Mesenchymal stem cell (in vitro differentiated cells and primary cell): ENCODE measurements around the gene CCDC63.

Source experiments
- DNase-seq: peaks from one replicate; pipeline ENCODE4 v3.0.0-alpha.2; 2013
- H2AFZ ChIP-seq: one replicate; pipeline ENCODE4 v1.6.1; 2013; ENCODE audit warnings: low read depth, mild to moderate bottlenecking, control low read depth, inconsistent platforms, low read length, moderate library complexity
- H2AK5ac ChIP-seq: 2 replicates; pipeline ENCODE4 v1.6.1; 2013; ENCODE audit warnings: low read length, moderate library complexity, mild to moderate bottlenecking, inconsistent platforms; ENCODE audit not compliant: severe bottlenecking
- H2BK120ac ChIP-seq: one replicate; pipeline ENCODE4 v1.6.1; 2013; ENCODE audit warnings: low read depth, mild to moderate bottlenecking, inconsistent platforms, low read length, moderate library complexity
- H2BK12ac ChIP-seq, 2 experiments: one replicate each; pipeline ENCODE4 v1.6.1; 2013; ENCODE audit warnings: inconsistent platforms in 2 of 2, low read length in 2 of 2, mild to moderate bottlenecking in 2 of 2, moderate library complexity in 2 of 2, control low read depth in 1 of 2
- H2BK15ac ChIP-seq: one replicate; pipeline ENCODE4 v1.6.1; 2013; ENCODE audit warnings: mild to moderate bottlenecking, low read depth, inconsistent platforms; ENCODE audit not compliant: poor library complexity, severe bottlenecking
- H2BK5ac ChIP-seq: 2 replicates; pipeline ENCODE4 v1.6.1; 2013; ENCODE audit warnings: low read depth, mild to moderate bottlenecking, low read length, control low read depth, inconsistent platforms; ENCODE audit not compliant: poor library complexity, severe bottlenecking
- H3K14ac ChIP-seq, 2 experiments: one replicate each; pipeline ENCODE4 v1.6.1; 2013; ENCODE audit warnings: inconsistent platforms in 2 of 2, low read length in 2 of 2, control low read depth in 1 of 2, mild to moderate bottlenecking in 1 of 2, moderate library complexity in 1 of 2
- H3K18ac ChIP-seq, 2 experiments: one replicate each; pipeline ENCODE4 v1.6.1; 2013; ENCODE audit warnings: inconsistent platforms in 2 of 2, low read length in 2 of 2, control low read depth in 1 of 2, low read depth in 1 of 2, mild to moderate bottlenecking in 1 of 2
- H3K23ac ChIP-seq, 2 experiments: one replicate each; pipeline ENCODE4 v1.6.1; 2013; ENCODE audit warnings: inconsistent platforms in 2 of 2, low read length in 2 of 2, mild to moderate bottlenecking in 2 of 2, moderate library complexity in 2 of 2, control low read depth in 1 of 2
- H3K27ac ChIP-seq: 2 replicates; pipeline ENCODE4 v1.5.1; 2013; ENCODE audit warnings: mild to moderate bottlenecking, moderate library complexity, low read length, control low read depth, inconsistent platforms; ENCODE audit not compliant: poor library complexity, severe bottlenecking
- H3K27me3 ChIP-seq, 2 experiments: 2 replicates each; pipeline versions ENCODE4 v1.6.1 to v1.7.0; 2013; ENCODE audit warnings: low read length in 2 of 2, mild to moderate bottlenecking in 2 of 2, moderate library complexity in 2 of 2, control low read depth in 1 of 2, inconsistent platforms in 1 of 2; ENCODE audit not compliant: control insufficient read depth in 1 of 2, insufficient read depth in 1 of 2
- H3K36me3 ChIP-seq, 2 experiments: 2 replicates each; pipeline versions ENCODE4 v1.6.1 to v1.7.0; 2013; ENCODE audit warnings: low read length in 2 of 2, control low read depth in 1 of 2, inconsistent platforms in 1 of 2, low read depth in 1 of 2, mild to moderate bottlenecking in 1 of 2; ENCODE audit not compliant: insufficient read depth in 2 of 2, control insufficient read depth in 1 of 2
- H3K4ac ChIP-seq, 2 experiments: one replicate each; pipeline ENCODE4 v1.6.1; 2013; ENCODE audit warnings: inconsistent platforms in 2 of 2, low read length in 2 of 2, mild to moderate bottlenecking in 2 of 2, moderate library complexity in 2 of 2, control low read depth in 1 of 2, low read depth in 1 of 2
- H3K4me1 ChIP-seq: 2 replicates; pipeline ENCODE4 v1.6.1; 2013; ENCODE audit warnings: low read depth, low read length, control low read depth; ENCODE audit not compliant: control insufficient read depth, insufficient read depth
- H3K4me2 ChIP-seq: 2 replicates; pipeline ENCODE4 v1.6.1; 2013; ENCODE audit warnings: low read length, mild to moderate bottlenecking, inconsistent platforms; ENCODE audit not compliant: poor library complexity, severe bottlenecking
- H3K4me3 ChIP-seq, 2 experiments: 2 replicates each; pipeline versions ENCODE4 v1.5.1 to v1.7.0; 2013; ENCODE audit warnings: low read length in 2 of 2, mild to moderate bottlenecking in 2 of 2, control low read depth in 1 of 2, low read depth in 1 of 2; ENCODE audit not compliant: insufficient read depth in 1 of 2
- H3K79me1 ChIP-seq: replicated peaks from 2 replicates; pipeline ENCODE4 v1.6.1; 2013; ENCODE audit warnings: mild to moderate bottlenecking, control low read depth, low read length, inconsistent platforms; ENCODE audit not compliant: poor library complexity, severe bottlenecking
- H3K9ac ChIP-seq: 2 replicates; pipeline ENCODE4 v1.7.0; 2013; ENCODE audit warnings: mild to moderate bottlenecking, low read length, moderate library complexity
- H3K9me3 ChIP-seq: 2 replicates; pipeline ENCODE4 v1.7.0; 2013; ENCODE audit warnings: mild to moderate bottlenecking, low read length; ENCODE audit not compliant: control insufficient read depth
- H4K8ac ChIP-seq: one replicate; pipeline ENCODE4 v1.6.1; 2013; ENCODE audit warnings: inconsistent platforms, mild to moderate bottlenecking, low read length, moderate library complexity
- H4K91ac ChIP-seq: one replicate; pipeline ENCODE4 v1.6.1; 2013; ENCODE audit warnings: mild to moderate bottlenecking, low read length, inconsistent platforms
- WGBS: methylation state at CpG from one replicate; pipeline ENCODE4 v1.1.7; 2013; ENCODE audit warnings: mixed read lengths; 5-methylcytosine and 5-hydroxymethylcytosine counted together

Gene CCDC63

DNA sequence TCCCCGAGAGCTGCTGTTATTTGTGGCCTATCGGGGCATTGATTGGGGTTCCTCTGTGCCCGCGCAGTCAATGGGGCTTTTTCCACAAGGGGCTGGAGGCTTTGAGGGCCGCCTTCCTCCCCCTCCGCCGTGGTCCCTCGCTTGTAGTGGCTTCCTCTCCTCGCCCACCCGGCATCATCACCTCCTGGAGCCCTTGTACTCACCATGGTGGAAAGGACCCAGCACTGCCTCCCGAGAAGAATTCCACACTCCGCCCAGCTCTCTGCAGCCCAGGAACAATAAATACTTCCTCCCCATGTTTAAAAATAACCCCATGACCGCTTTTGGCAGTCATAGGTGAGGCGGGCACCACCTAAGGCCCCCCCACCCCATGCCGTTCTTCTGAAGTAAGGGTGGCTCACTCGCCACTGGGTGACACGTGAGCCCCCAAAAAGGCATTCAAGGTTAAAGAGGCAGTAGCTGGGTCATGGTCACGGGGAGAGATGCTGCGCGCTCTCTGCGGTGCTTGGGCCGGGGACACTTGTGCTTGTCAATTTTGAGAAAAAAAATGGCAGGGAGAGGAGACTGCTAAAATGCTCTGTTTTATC is 73.6 kb downstream of the CCDC63 start, which contains the start of gene MYL2:
Gene MYL2, minus strand, starts transcription at position 256 of the 587 bp plus-strand sequence. Its CDS starts 50 bp downstream, at position 206.
- no peaks in the 10 kb centered on the region for H3K79me1 ChIP-seq
- H3K9ac ChIP-seq: no peak within 1 kb of the TSS
- no peak within 1 kb of the TSS for H4K8ac ChIP-seq
- no peak within 1 kb of the TSS for H2BK120ac ChIP-seq
- no peak within 1 kb of the TSS for H3K23ac ChIP-seq
- H3K4me3 ChIP-seq: no peak within 1 kb of the TSS
- peaks cover 12% of the 10 kb centered on the region for H3K4me1 ChIP-seq
- H2BK5ac ChIP-seq: no peak within 1 kb of the TSS
- H2BK12ac ChIP-seq: no peak within 1 kb of the TSS
- no peak for DNase-seq
- H3K4ac ChIP-seq: no peak within 1 kb of the TSS
- H2AK5ac ChIP-seq: no peak within 1 kb of the TSS
- H2AFZ ChIP-seq: no peak within 1 kb of the TSS
- H3K27ac ChIP-seq: no peak within 1 kb of the TSS
- H3K9me3 ChIP-seq: no peaks in the 10 kb centered on the region
- H3K27me3 ChIP-seq: peaks cover 0 to 33% of the 10 kb centered on the region in 2 experiments
- 92% methylated on average over 22 of the region's 22 CpGs for WGBS
- H3K18ac ChIP-seq: no peak within 1 kb of the TSS
- H3K4me2 ChIP-seq: no peak within 1 kb of the TSS
- H2BK15ac ChIP-seq: no peak within 1 kb of the TSS
- H3K36me3 ChIP-seq: no peaks in the 10 kb centered on the region
- no peak within 1 kb of the TSS for H3K14ac ChIP-seq
- H4K91ac ChIP-seq: no peak within 1 kb of the TSS

DNA sequence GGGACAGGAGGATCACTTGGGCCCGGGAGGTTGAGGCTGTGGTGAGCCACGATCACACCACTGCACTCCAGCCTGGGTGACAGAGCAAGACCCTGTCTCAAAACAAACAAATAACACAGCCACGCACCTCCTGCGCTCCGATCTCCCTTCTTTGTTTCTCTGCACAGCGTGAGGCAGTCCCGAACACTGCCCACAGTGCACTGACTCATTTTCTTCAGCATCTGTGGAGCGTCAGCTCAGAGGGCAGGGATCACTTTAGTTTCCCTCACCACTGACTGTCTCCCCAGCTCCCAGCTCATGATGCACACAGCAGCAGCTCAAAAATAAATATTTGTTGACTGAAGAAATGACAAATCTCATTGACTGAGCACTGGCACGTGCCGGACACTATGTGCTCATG is 74.5 kb downstream of the CCDC63 start:
- H2AFZ ChIP-seq: no peak overlapping the region
- no peak overlapping the region for H3K9ac ChIP-seq
- no peak overlapping the region for H3K14ac ChIP-seq
- WGBS: 29% methylated on average over 10 of the region's 10 CpGs
- no peak overlapping the region for H2AK5ac ChIP-seq
- DNase-seq: peak; percentile 47
- no peak overlapping the region for H3K4ac ChIP-seq
- H3K27me3 ChIP-seq: peaks cover 0 to 41% of the 10 kb centered on the region in 2 experiments
- no peak overlapping the region for H4K91ac ChIP-seq
- H4K8ac ChIP-seq: no peak overlapping the region
- H3K9me3 ChIP-seq: no peaks in the 10 kb centered on the region
- H3K23ac ChIP-seq: no peak overlapping the region
- no peaks in the 10 kb centered on the region for H3K79me1 ChIP-seq
- no peak overlapping the region for H3K18ac ChIP-seq
- no peak overlapping the region for H2BK5ac ChIP-seq
- no peaks in the 10 kb centered on the region for H3K36me3 ChIP-seq
- H2BK15ac ChIP-seq: no peak overlapping the region
- no peak overlapping the region for H3K27ac ChIP-seq
- H3K4me3 ChIP-seq: no peak overlapping the region
- peaks cover 12% of the 10 kb centered on the region for H3K4me1 ChIP-seq
- no peak overlapping the region for H2BK12ac ChIP-seq
- H2BK120ac ChIP-seq: no peak overlapping the region
- no peak overlapping the region for H3K4me2 ChIP-seq

DNA sequence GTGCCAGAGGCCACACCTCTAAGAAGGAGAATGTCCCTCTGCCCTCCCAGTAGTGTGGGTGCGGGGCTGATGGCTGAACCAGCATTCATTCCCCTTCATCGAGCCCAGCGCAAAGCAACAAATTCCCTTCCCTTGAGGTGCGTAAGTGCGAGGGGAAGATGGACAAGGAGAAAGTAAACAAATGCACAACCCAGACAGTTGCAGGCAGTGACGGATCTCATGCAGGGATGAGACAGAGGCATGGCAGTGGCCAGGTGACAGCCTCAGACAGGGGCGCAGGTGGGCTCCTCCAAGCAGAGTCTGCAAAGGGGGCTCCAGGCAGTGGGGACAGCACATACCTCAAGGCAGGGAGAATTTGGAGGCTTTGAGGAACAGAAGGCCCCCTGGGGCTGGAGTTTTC is 75.9 kb downstream of the CCDC63 start:
- Histone ChIP-seq H2BK12ac (no peak overlapping the region), H3K23ac (no peak overlapping the region), H3K4me2 (no peak overlapping the region), H3K14ac (peak overlapping the region in 1 of 2 experiments; percentile 18), H2BK120ac (no peak overlapping the region), H3K9me3 (no peaks in the 10 kb centered on the region), H3K4me1 (peaks cover 11% of the 10 kb centered on the region), H3K18ac (no peak overlapping the region), H2BK5ac (no peak overlapping the region), H2AK5ac (no peak overlapping the region), H3K4ac (no peak overlapping the region), H3K9ac (no peak overlapping the region), H4K8ac (no peak overlapping the region), H3K4me3 (no peak overlapping the region), H3K27ac (no peak overlapping the region), H3K27me3 (peaks cover 0 to 49% of the 10 kb centered on the region in 2 experiments), H3K79me1 (no peaks in the 10 kb centered on the region), H4K91ac (no peak overlapping the region), H2BK15ac (no peak overlapping the region), H2AFZ (no peak overlapping the region), H3K36me3 (no peaks in the 10 kb centered on the region)
- DNase-seq: no peak
- WGBS: 82% methylated on average over 7 of the region's 7 CpGs

DNA sequence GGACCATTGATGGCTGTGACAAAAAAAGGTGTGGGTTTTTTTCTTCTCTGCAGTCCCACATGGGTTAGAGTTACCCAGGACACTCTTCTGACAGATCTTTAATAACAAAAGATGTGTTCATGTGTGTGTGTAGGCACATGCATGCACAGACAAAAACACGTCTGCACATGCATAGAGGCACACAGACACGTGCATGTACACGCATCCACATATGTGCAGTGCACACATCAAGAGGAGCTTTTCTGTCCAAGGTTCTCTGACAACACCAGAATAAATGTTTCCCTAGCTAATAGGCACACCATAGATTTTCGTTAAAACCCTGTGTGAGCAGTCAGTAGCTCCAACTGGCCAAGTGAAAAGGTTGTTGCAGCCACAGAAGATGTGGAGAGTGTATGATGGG is 76.4 kb downstream of the CCDC63 start:
- no peak overlapping the region for H2AFZ ChIP-seq
- H2BK120ac ChIP-seq: no peak overlapping the region
- no peaks in the 10 kb centered on the region for H3K9me3 ChIP-seq
- no peak overlapping the region for H3K18ac ChIP-seq
- H2AK5ac ChIP-seq: no peak overlapping the region
- no peak overlapping the region for H4K8ac ChIP-seq
- peaks cover 9% of the 10 kb centered on the region for H3K4me1 ChIP-seq
- no peak overlapping the region for H3K4me2 ChIP-seq
- no peak overlapping the region for H3K4me3 ChIP-seq
- H3K23ac ChIP-seq: no peak overlapping the region
- WGBS: 83% methylated on average over 4 of the region's 4 CpGs
- H3K79me1 ChIP-seq: no peaks in the 10 kb centered on the region
- no peak overlapping the region for H3K14ac ChIP-seq
- no peak overlapping the region for H3K9ac ChIP-seq
- no peak overlapping the region for H2BK15ac ChIP-seq
- H3K36me3 ChIP-seq: no peaks in the 10 kb centered on the region
- H2BK5ac ChIP-seq: no peak overlapping the region
- no peak overlapping the region for H4K91ac ChIP-seq
- H3K27ac ChIP-seq: no peak overlapping the region
- H3K27me3 ChIP-seq: peaks cover 0 to 51% of the 10 kb centered on the region in 2 experiments
- no peak for DNase-seq
- H3K4ac ChIP-seq: no peak overlapping the region
- H2BK12ac ChIP-seq: no peak overlapping the region
